MG63 (cell line): Measurements from ENCODE around the gene ZNF729. TPM values are rescaled to one million over a fixed set of nuclear protein-coding genes. Genes with fewer than 3 reads are reported as not detected.
"Not testable (repeated sequence)": the region's sequence is repeated elsewhere in the genome, so short reads cannot be mapped to it uniquely, and the experiment has no call there.

Experiments
- DNase-seq: peaks from one replicate; pipeline ENCODE4 v3.0.0-alpha.2; 2020
- H3K27me3 ChIP-seq: fragments of 250-450 bp; sonication (Bioruptor Pico); 2 replicates; pipeline ENCODE4 v1.5.1; 2020; ENCODE audit warnings: mild to moderate bottlenecking, moderate library complexity
- H3K36me3 ChIP-seq: fragments of 250-450 bp; sonication (Bioruptor Pico); 2 replicates; pipeline ENCODE4 v1.5.1; 2020; ENCODE audit warnings: mild to moderate bottlenecking, moderate library complexity
- H3K4me3 ChIP-seq: fragments of 250-450 bp; sonication (Bioruptor Pico); 2 replicates; pipeline ENCODE4 v1.5.1; 2020; ENCODE audit warnings: mild to moderate bottlenecking, moderate library complexity
- H3K9me3 ChIP-seq: fragments of 250-450 bp; sonication (Bioruptor Pico); 2 replicates; pipeline ENCODE4 v1.5.1; 2020; ENCODE audit warnings: mild to moderate bottlenecking, moderate library complexity
- total RNA-seq: library from RNA; depleted of rRNA; stranded (reverse); fragments of >200 nt; shearing (Covaris generic); gene quantifications from 2 replicates; pipeline ENCODE4 v1.2.3, GENCODE V29; 2014; ENCODE audit warnings: low replicate concordance; rRNA removed

ZNF729 gene
- total RNA-seq, result not detected in 2 replicates

- no peak for DNase-seq
- Histone ChIP-seq H3K36me3 (no peaks in the 10 kb centered on the region), H3K9me3 (no peaks in the 10 kb centered on the region), H3K27me3 (no peaks in the 10 kb centered on the region), H3K4me3 (no peak within 1 kb of the TSS)
Measured at GRCh38 chr19:22286151-22286810, at the start of gene ZNF729. ZNF729 (plus strand) TSS chr19:22286441; CDS start chr19:22286526, 85 bp downstream.

- H3K9me3 ChIP-seq, result no peaks in the 10 kb centered on the region
- no peak for DNase-seq
- H3K36me3 ChIP-seq, result no peaks in the 10 kb centered on the region
- H3K4me3 ChIP-seq, result no peak overlapping the region
- no peaks in the 10 kb centered on the region for H3K27me3 ChIP-seq
Measured at GRCh38 chr19:22256856-22257255, 29.4 kb upstream of the ZNF729 start.

GRCh38 chr19:22257381-22257780, 28.9 kb upstream of the ZNF729 start:
- no peak for DNase-seq
- Histone ChIP-seq H3K9me3 (no peaks in the 10 kb centered on the region), H3K27me3 (no peaks in the 10 kb centered on the region), H3K36me3 (no peaks in the 10 kb centered on the region), H3K4me3 (no peak overlapping the region)

GRCh38 chr19:22257916-22258315, 28.3 kb upstream of the ZNF729 start:
- Histone ChIP-seq H3K27me3 (no peaks in the 10 kb centered on the region), H3K9me3 (no peaks in the 10 kb centered on the region), H3K36me3 (no peaks in the 10 kb centered on the region), H3K4me3 (no peak overlapping the region)
- DNase-seq, result no peak

- H3K4me3 ChIP-seq, result no peak overlapping the region
- no peak for DNase-seq
- no peaks in the 10 kb centered on the region for H3K27me3 ChIP-seq
- H3K36me3 ChIP-seq, result no peaks in the 10 kb centered on the region
- no peaks in the 10 kb centered on the region for H3K9me3 ChIP-seq
Measured at GRCh38 chr19:22260499-22260898, 25.7 kb upstream of the ZNF729 start.

- Histone ChIP-seq H3K9me3 (no peaks in the 10 kb centered on the region), H3K27me3 (no peaks in the 10 kb centered on the region), H3K4me3 (no peak overlapping the region), H3K36me3 (no peaks in the 10 kb centered on the region)
- no peak for DNase-seq
Measured at GRCh38 chr19:22261596-22261995, 24.6 kb upstream of the ZNF729 start.

GRCh38 chr19:22263121-22263520, 23.1 kb upstream of the ZNF729 start:
- no peaks in the 10 kb centered on the region for H3K27me3 ChIP-seq
- H3K9me3 ChIP-seq, result no peaks in the 10 kb centered on the region
- no peak for DNase-seq
- H3K36me3 ChIP-seq, result no peaks in the 10 kb centered on the region
- no peak overlapping the region for H3K4me3 ChIP-seq

- H3K4me3 ChIP-seq, H3K27me3 ChIP-seq, H3K36me3 ChIP-seq, H3K9me3 ChIP-seq, DNase-seq: not testable (repeated sequence)
Measured at GRCh38 chr19:22321554-22321953, 35.3 kb downstream of the ZNF729 start.

- Histone ChIP-seq H3K4me3 (no peak overlapping the region), H3K36me3 (no peaks in the 10 kb centered on the region), H3K9me3 (no peaks in the 10 kb centered on the region), H3K27me3 (no peaks in the 10 kb centered on the region)
- no peak for DNase-seq
Measured at GRCh38 chr19:22326219-22326618, 40.0 kb downstream of the ZNF729 start.

GRCh38 chr19:22327321-22327720, 41.1 kb downstream of the ZNF729 start:
- Histone ChIP-seq H3K27me3 (no peaks in the 10 kb centered on the region), H3K4me3 (no peak overlapping the region), H3K9me3 (no peaks in the 10 kb centered on the region), H3K36me3 (no peaks in the 10 kb centered on the region)
- DNase-seq, result no peak

- DNase-seq, result no peak
- no peak overlapping the region for H3K4me3 ChIP-seq
- H3K9me3 ChIP-seq, result no peaks in the 10 kb centered on the region
- H3K36me3 ChIP-seq, result no peaks in the 10 kb centered on the region
- H3K27me3 ChIP-seq, result no peaks in the 10 kb centered on the region
Measured at GRCh38 chr19:22331521-22331920, 45.3 kb downstream of the ZNF729 start.

- Histone ChIP-seq H3K4me3 (no peak overlapping the region), H3K9me3 (no peaks in the 10 kb centered on the region), H3K36me3 (no peaks in the 10 kb centered on the region), H3K27me3 (no peaks in the 10 kb centered on the region)
- no peak for DNase-seq
Measured at GRCh38 chr19:22332924-22333323, 46.7 kb downstream of the ZNF729 start.

- DNase-seq, result no peak
- H3K4me3 ChIP-seq, result no peak overlapping the region
- H3K9me3 ChIP-seq, result no peaks in the 10 kb centered on the region
- no peaks in the 10 kb centered on the region for H3K27me3 ChIP-seq
- no peaks in the 10 kb centered on the region for H3K36me3 ChIP-seq
Measured at GRCh38 chr19:22335716-22336115, 49.5 kb downstream of the ZNF729 start.

- H3K4me3 ChIP-seq, result no peak overlapping the region
- no peaks in the 10 kb centered on the region for H3K27me3 ChIP-seq
- no peaks in the 10 kb centered on the region for H3K36me3 ChIP-seq
- DNase-seq, result no peak
- H3K9me3 ChIP-seq, result no peaks in the 10 kb centered on the region
Measured at GRCh38 chr19:22354665-22355064, 68.4 kb downstream of the ZNF729 start.

Other genes with a start within 250 kb of the ZNF729 start
- gene ZNF257, start 234.0 kb upstream of the ZNF729 start, total RNA-seq, result not detected in 2 replicates
- gene ZNF676, start 89.5 kb upstream of the ZNF729 start, total RNA-seq, result not detected in 2 replicates
- gene ZNF98, start 135.9 kb downstream of the ZNF729 start, total RNA-seq, result not detected in 2 replicates